RWPE2 (cell line): Measurements from ENCODE around the gene LEP.

Experiments
- ATAC-seq: fragments of 200-7000 bp; cut with Tn5 transposase; 3 replicates; pipeline ENCODE4 v1.9.1; 2021; ENCODE audit warnings: low read depth
- DNase-seq: peaks from one replicate; pipeline ENCODE4 v3.0.0-alpha.2; 2020; ENCODE audit warnings: low spot score
- H3K27ac ChIP-seq: fragments of 450-650 bp; 2 replicates; pipeline ENCODE4 v1.5.1; 2017; ENCODE audit warnings: mild to moderate bottlenecking; ENCODE audit not compliant: poor library complexity, severe bottlenecking
- H3K27me3 ChIP-seq: fragments of 250-450 bp; sonication (Bioruptor Pico); 2 replicates; pipeline ENCODE4 v1.5.1; 2021; ENCODE audit warnings: mild to moderate bottlenecking, moderate library complexity; ENCODE audit not compliant: insufficient read depth, poor library complexity, severe bottlenecking
- H3K36me3 ChIP-seq: fragments of 250-450 bp; sonication (Bioruptor Pico); 2 replicates; pipeline ENCODE4 v1.5.1; 2020; ENCODE audit warnings: low read depth, mild to moderate bottlenecking, moderate library complexity
- H3K4me1 ChIP-seq: fragments of 250-450 bp; sonication (Bioruptor Pico); 2 replicates; pipeline ENCODE4 v1.5.1; 2021; ENCODE audit warnings: mild to moderate bottlenecking, moderate library complexity; ENCODE audit not compliant: insufficient read depth, poor library complexity, severe bottlenecking
- H3K4me3 ChIP-seq: fragments of 250-450 bp; sonication (Bioruptor Pico); 2 replicates; pipeline ENCODE4 v1.5.1; 2021; ENCODE audit warnings: mild to moderate bottlenecking, moderate library complexity; ENCODE audit not compliant: severe bottlenecking
- H3K9me3 ChIP-seq: fragments of 250-450 bp; sonication (Bioruptor Pico); 2 replicates; pipeline ENCODE4 v1.5.1; 2021; ENCODE audit warnings: mild to moderate bottlenecking, moderate library complexity; ENCODE audit not compliant: severe bottlenecking
- TF ChIP-seq, protein P1 (sequence below): fragments of 450-650 bp; IDR thresholded peaks from one replicate; pipeline ENCODE4 v1.5.1; 2017; ENCODE audit warnings: mild to moderate bottlenecking, moderate library complexity; ENCODE audit not compliant: poor library complexity, severe bottlenecking

LEP gene

GRCh38 chr7:128264477-128264876 lies 23.4 kb downstream of the LEP start:
- H3K9me3 ChIP-seq: no peaks in the 10 kb centered on the region
- ATAC-seq (no peak), DNase-seq (no peak)
- H3K36me3 ChIP-seq: no peaks in the 10 kb centered on the region
- H3K4me1 ChIP-seq: peaks cover 23% of the 10 kb centered on the region
- no peak overlapping the region for H3K4me3 ChIP-seq
- no peaks in the 10 kb centered on the region for H3K27me3 ChIP-seq
- no peak overlapping the region for H3K27ac ChIP-seq
- TF ChIP-seq, protein P1, sequence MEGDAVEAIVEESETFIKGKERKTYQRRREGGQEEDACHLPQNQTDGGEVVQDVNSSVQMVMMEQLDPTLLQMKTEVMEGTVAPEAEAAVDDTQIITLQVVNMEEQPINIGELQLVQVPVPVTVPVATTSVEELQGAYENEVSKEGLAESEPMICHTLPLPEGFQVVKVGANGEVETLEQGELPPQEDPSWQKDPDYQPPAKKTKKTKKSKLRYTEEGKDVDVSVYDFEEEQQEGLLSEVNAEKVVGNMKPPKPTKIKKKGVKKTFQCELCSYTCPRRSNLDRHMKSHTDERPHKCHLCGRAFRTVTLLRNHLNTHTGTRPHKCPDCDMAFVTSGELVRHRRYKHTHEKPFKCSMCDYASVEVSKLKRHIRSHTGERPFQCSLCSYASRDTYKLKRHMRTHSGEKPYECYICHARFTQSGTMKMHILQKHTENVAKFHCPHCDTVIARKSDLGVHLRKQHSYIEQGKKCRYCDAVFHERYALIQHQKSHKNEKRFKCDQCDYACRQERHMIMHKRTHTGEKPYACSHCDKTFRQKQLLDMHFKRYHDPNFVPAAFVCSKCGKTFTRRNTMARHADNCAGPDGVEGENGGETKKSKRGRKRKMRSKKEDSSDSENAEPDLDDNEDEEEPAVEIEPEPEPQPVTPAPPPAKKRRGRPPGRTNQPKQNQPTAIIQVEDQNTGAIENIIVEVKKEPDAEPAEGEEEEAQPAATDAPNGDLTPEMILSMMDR: no peak

DNA sequence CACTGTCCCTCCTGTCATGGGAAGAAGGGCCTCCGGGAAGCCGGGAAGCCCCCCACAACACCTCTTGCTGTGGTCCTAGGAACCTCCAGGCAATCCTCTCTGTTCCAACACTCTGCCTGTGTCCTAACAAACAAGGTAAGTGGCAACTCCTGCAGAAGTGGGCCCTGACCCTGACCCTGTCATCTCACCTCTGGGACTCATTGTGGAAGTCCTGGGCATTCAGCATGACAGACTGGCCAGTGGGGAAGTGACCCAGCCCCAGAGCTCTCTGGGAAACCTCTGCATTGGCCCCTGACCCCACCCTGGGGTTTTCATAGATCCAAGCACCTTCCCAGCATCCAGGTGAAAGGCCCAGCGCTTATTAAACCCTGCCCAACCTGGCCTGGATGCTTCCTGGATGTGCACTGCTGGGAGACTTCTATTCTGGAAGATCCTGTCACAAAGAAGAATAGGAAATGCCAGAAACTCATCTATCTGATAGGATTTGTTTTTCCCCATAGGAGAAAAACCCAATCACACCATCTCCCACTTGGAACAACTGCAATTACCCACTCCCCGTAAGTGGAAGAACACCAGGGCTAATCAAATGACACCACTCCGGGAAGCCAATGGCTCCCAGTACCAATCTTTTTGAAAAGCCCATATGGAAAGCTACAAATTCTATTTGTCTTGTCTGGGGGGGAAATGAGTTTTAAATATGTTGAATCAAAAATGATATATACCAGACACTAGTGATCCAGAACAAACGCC lies 24.3 kb downstream of the LEP start:
- Histone ChIP-seq H3K4me3 (no peak overlapping the region), H3K9me3 (no peaks in the 10 kb centered on the region), H3K27me3 (no peaks in the 10 kb centered on the region), H3K4me1 (peaks cover 14% of the 10 kb centered on the region), H3K36me3 (no peaks in the 10 kb centered on the region), H3K27ac (no peak overlapping the region)
- DNase-seq (no peak), ATAC-seq (no peak)
- TF ChIP-seq, protein P1: no peak

DNA sequence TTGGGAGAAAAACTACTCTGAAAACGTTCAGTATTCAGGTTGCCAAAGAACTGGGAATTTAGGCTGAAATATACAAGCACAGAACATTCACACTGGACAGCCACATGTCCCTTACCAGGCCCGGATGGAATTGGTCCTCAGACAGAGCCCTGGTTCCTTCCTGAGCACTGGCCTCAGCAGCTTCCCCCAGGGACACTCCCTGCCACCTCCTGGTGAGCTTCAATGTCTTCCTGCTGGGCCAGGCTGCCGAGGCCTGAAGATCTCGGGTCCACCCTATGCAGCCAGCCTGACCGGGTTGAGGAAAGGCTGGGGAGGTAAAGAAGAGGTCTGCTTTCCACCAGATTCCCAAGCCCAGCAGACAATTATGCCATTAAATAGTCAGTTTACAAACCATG lies 24.8 kb downstream of the LEP start:
- TF ChIP-seq, protein P1: no peak
- Histone ChIP-seq H3K36me3 (no peaks in the 10 kb centered on the region), H3K4me1 (peaks cover 12% of the 10 kb centered on the region), H3K9me3 (no peaks in the 10 kb centered on the region), H3K4me3 (no peak overlapping the region), H3K27ac (no peak overlapping the region), H3K27me3 (no peaks in the 10 kb centered on the region)
- DNase-seq (no peak), ATAC-seq (no peak)

DNA sequence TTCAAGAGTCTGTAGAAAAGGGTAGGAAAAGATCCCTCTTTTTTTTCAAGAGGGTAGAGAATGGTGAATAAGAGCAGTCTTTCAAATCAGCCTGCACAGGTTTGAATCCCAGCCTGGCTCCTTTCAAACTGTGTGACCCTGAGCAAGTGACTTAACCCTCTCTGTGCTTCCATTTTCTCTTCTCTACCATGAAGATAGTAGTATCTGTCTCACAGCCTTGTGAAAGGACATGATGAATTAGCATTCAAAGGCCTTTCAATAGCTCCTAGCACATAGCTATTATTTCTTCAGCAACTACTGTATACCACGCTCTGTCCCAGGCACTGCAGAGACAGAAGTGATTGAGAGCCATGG lies 25.4 kb downstream of the LEP start:
- peaks cover 12% of the 10 kb centered on the region for H3K4me1 ChIP-seq
- TF ChIP-seq, protein P1: no peak
- DNase-seq (no peak), ATAC-seq (no peak)
- H3K9me3 ChIP-seq: no peaks in the 10 kb centered on the region
- H3K4me3 ChIP-seq: no peak overlapping the region
- no peaks in the 10 kb centered on the region for H3K36me3 ChIP-seq
- peak overlapping the region; percentile 41 for H3K27ac ChIP-seq
- no peaks in the 10 kb centered on the region for H3K27me3 ChIP-seq

DNA sequence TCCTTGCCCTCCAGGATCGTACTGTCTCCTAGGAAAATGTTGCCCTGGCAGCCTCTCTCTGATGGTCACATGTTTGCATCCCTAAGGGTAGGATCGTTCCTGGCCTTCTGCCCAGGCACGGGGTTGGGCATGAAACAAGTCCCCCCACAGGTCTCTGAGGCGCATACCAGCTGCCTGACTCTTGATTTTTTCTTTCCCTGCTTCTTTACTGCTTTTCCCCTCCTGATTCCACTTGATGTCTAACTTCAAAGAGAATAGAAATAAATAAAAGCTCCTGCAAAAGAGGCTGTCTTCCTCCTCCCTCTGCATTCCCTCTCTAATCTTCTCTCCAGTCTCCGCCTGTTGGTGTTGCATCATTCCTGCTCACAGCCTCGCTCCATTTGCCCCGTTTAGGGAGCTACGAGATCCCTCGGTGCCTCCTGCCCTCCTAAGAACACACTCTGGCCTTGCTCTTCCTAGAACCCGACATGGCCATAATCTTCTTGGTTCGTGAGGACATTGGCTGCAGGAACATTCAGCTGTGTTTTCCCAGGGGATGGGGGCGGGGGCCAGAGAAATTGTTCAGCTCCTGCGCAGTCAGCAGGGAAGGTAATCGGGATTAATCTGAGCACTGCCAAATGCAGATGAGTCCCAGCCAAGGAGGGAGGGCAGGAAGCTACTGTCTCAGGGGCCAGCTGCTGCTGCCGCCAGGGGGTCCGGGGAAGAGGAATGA lies 26.0 kb downstream of the LEP start:
- no peaks in the 10 kb centered on the region for H3K9me3 ChIP-seq
- ATAC-seq (peak; percentile 77), DNase-seq (no peak)
- peaks cover 12% of the 10 kb centered on the region for H3K4me1 ChIP-seq
- no peaks in the 10 kb centered on the region for H3K27me3 ChIP-seq
- H3K36me3 ChIP-seq: no peaks in the 10 kb centered on the region
- H3K4me3 ChIP-seq: no peak overlapping the region
- TF ChIP-seq, protein P1: no peak
- peak overlapping the region; percentile 41 for H3K27ac ChIP-seq
